Dermis microvascular lymphatic vessel endothelial cell (primary cell): ENCODE measurements around the gene TSPYL2. TPM values are rescaled to one million over a fixed set of nuclear protein-coding genes. Genes with fewer than 3 reads are reported as not detected.

Experiments
- DNase-seq, 2 donors: peaks; one replicate each; pipeline versions ENCODE4 v3.0.0 to v3.0.0-alpha.2; 2010; ENCODE audit warnings: low read depth in 2 of 2
- total RNA-seq: library from RNA; depleted of rRNA; stranded (reverse); fragments of >200 nt; gene quantifications from 2 replicates; pipeline ENCODE4 v1.2.1, GENCODE V29; 2014

The TSPYL2 gene
- total RNA-seq, 1 donor from 2014 or later = 4.9 TPM

DNA sequence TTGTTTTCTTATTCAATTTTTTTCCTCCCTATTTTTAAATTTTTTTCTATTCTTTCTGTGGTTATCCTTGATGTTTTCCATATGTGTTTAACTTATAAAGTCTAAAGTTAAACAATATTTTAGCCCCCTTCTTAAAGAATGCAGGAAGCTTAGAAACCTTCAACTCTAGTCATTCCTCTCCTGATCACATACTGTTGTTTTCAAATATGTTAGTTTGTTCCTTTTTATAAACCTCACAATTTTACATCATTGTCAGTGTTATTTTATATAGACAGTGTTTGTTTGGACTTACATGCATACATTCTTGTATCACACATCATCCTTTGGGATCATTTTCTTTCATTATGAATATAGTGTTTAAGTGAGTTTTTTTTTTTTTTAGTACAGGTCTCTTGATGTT, 43.3 kb downstream of the TSPYL2 start:
- DNase-seq = no peak

DNA sequence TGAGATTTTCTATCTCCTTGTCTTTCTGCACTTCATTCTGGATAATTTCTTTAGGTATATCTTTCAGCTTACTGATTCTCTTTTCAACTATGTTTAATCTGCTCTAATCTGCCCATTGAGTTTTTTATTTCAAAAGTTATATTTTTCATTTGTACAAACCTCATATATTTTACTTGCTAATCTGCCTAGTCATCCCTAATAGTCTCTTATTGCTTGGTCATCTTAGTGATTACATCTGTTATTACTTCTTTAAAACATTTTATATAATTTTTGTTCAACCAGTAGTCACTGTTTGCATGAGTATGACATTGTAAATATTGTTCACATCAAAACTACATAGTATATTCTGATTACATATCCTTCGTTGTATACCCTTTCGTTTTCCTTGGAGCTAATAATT, 44.2 kb downstream of the TSPYL2 start:
- no peak for DNase-seq

DNA sequence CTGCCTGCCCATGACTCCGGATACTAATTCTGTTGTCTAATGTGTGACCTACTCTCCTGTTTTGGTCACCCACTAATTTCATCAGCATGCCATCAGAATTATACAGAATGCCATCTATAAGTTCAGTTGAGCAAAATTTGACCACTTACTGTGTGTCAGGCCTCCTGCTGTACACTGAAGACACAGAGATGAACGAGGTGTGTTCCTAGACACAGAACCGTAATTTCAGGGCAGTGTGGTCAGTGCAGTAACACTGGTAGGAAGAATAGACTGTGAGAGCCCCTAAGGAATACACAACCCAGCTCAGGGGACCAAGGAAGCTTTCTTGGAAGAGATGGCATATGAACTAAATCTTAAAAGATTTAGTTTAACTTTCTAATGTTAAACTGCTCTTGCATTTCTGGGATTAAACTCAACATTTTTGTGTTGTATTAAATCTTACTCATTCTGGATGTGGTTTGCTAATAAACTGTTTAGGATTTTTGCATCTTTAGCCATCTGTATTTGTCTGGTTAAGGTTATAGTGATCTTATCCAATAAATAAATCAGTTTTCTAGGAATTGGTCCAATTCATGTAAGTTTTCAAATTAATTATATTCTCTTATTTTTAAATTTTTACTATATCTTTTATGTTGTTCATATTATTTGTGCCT, 46.1 kb downstream of the TSPYL2 start:
- no peak for DNase-seq

DNA sequence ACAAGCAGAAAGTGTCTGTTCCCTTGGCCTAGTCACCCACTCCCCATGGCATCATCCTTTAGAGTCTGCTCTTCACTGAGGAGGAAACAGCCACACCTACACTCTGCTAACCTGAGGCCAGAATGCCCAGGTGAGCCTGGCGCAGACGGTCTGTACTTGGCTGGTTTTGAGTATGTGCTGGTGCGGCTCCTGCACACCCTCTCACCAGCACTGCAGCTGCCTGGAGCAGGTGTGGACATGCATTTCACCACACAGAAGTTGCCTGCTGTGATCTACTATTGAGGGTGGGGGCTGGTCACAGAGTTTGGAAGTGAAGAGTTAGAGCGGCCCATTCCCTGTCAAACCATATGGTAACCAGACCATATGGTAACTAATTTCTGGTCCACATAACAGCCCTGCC, 51.2 kb downstream of the TSPYL2 start:
- no peak for DNase-seq

DNA sequence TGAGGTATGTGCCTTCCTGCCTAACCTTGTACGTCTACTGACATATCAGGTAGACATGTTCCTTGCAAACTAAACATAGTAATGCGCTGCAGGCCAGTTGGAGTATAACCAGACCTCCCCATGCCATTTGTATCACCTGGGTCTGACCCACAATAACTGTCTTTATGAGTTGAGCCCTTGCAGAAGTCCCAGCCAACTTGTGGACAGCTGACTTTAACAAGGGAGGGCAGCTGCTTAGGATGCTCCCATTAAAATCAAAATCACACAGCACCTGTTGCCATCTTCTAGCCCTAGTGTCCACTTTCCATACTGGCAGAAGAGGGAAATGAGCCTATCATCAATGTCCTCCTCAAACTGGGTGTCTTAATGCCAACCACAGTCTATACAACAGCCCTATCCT, 53.4 kb downstream of the TSPYL2 start:
- DNase-seq = no peak

Other genes with a start within 250 kb of the TSPYL2 start
- gene XAGE3, start 214.3 kb upstream of the TSPYL2 start, total RNA-seq = not detected in 2 replicates
- 3.6 and 7.6 TPM in 2 replicates for gene FAM156B, start 185.0 kb upstream of the TSPYL2 start, total RNA-seq
- gene FAM156A, start 123.8 kb upstream of the TSPYL2 start, total RNA-seq = 4.9 and 5.3 TPM in 2 replicates
- 0.90 and 1.8 TPM in 2 replicates for gene GPR173, start 33.6 kb upstream of the TSPYL2 start, total RNA-seq
- gene KANTR, start 11.8 kb downstream of the TSPYL2 start, total RNA-seq = 5.0 and 5.6 TPM in 2 replicates
- gene KDM5C, start 142.8 kb downstream of the TSPYL2 start, total RNA-seq = 86.8 and 152 TPM in 2 replicates
- 0.39 and 0.76 TPM in 2 replicates for gene IQSEC2, start 199.2 kb downstream of the TSPYL2 start, total RNA-seq